Measurements from ENCODE around the gene KRT35.
A peak's percentile ranks its signal among the peaks of the same experiment; 100 is the strongest.
"Not testable (repeated sequence)": the region's sequence is repeated elsewhere in the genome, so short reads cannot be mapped to it uniquely, and the experiment has no call there.

The KRT35 gene

DNA sequence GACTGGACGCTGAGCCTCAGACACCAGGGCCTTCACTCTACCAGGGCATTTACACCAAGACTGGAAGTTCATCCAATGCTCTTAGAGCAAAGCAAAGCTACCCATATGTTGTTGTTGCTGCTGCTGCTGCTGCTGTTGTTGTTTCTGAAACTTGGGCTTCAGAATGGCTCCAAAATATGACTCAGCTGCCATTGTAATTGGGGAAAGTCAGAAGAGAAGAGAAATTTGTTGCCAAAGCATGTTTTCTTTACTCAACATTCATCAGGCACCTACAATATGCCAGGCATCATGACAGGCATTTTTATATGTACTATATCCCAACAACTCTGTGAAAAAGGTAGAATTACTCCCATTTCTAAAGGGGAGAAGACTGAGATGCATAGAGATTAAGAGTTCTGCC is 25.7 kb downstream of the KRT35 start:
- DNase-seq (ENCODE audit: low read depth in 2 of 2): no peak

DNA sequence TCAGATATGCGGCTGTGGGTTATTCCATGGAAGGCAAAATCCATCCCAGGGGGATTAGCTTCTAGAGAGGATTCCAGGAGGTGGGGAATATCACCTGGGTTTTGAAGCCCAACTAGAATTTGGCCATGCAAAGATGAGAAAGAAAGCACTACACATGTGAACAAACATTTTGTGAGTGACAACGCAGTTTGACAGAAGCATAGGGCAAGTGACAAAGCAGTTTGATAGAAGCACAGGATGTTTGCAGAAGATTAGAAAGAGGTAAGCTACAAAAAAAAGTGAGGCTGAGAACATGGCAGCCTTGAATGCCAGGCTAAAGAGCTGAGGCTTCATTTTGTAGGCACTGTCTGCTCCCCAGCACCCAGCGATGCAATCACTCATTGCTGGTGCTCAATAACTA is 27.9 kb downstream of the KRT35 start:
- no peak for DNase-seq (ENCODE audit: low read depth in 2 of 2)

DNA sequence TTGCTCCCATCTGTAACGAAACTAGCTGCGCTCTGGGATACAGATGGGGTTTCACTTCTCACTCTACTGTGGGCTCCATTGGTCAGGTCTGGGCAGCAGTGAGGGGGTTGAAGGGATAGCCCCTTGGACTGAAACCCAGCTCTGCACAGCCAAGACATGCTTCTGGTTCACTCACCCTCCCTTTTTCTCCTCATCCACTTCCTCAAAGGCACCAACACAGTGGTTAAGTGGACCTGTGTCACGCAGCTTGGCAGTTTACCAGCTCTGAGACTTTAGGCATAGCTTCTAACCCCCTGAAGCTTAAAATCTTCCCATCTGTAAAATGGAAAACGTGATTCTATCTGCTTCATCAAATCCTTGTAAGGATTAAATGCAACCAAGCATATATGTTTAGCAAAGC is 28.7 kb downstream of the KRT35 start:
- no peak for DNase-seq (ENCODE audit: low read depth in 2 of 2)

DNA sequence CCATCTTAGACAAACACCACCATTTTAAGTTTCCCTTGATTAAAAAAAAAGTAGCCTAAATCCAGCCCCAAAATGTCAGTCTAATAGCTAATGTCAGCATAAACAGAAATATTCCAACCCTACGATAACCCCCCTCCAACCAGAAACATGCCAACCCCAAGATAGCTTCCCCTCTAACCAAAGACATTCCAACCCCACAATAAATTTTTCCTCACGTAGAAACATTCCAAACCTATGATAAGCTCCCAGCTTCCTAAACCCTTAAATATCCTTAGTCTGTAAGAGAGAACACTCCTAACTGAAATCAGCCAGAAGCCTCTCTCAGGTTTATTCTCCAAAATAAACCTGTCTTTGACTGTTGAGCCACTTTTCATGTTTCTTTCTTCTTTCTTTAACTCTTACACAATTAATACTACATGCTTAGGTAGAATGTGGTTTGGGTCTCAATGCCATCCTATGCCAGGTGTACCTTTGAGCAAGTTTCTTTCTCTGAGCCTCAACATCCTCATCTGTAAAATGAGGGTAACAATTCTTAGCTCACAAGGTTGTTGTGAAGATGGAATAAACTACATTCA is 29.7 kb downstream of the KRT35 start:
- DNase-seq (ENCODE audit: low read depth in 2 of 2): peak; percentile 31 to 43

DNA sequence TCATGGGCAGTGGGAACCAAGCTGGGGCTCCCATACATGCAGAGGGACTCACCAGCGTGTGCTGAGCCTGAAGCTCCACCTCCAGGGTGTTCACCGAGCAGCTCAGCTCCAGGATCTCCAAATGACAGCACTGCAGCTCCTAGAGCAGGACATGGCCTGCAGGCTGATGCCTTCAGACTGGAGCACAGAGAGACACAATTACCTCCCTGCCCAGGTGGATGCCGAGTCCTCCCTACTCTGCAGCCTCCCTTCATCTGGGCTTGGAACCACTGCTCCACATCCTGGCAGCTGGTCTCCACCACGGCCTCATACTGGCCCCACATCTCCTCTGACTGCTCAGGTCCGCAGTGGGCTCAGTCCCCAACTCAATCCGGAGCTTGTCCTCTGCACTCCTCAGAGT is 31.9 kb downstream of the KRT35 start:
- DNase-seq (ENCODE audit: low read depth in 2 of 2): no peak

DNA sequence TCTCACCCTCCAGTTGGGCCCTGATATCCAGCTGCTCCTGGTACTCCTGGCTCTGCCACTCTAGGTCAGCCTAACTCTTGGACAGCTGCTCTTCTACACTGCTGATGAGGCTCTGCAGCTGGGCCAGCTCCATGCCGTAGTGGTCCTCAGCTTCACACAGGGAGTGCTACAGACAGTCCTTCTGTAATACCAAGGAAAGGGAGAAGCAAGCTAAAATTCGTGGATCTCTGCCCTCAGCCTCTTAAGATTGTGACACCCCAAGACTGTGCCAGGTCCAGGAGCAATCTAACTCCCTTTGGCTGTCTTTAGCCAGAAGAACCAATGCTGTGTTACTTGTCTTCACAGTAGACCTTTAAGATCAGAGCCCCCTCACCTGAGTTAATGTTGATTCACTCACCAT is 32.4 kb downstream of the KRT35 start:
- DNase-seq (ENCODE audit: low read depth in 2 of 2): no peak

DNA sequence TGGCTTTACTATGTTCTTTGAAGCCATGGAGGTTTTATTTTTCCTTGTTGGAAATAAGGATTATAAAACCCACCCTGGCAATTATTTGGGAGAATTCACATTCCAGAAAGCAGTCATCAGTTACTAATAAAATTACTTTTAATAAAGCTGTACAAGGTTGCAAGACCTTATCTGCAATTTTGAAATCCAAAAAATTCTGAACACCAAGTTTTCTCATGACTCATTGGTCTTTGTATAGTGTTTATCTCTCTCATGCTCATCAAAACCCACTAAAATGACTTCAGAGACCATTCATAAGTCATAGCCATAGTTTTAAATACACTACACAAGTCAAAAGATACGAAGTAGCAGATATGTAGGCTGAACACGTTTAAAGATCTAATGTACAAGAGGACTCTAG is 34.1 kb downstream of the KRT35 start:
- DNase-seq (ENCODE audit: low read depth in 2 of 2): peak; percentile 26 to 36

DNA sequence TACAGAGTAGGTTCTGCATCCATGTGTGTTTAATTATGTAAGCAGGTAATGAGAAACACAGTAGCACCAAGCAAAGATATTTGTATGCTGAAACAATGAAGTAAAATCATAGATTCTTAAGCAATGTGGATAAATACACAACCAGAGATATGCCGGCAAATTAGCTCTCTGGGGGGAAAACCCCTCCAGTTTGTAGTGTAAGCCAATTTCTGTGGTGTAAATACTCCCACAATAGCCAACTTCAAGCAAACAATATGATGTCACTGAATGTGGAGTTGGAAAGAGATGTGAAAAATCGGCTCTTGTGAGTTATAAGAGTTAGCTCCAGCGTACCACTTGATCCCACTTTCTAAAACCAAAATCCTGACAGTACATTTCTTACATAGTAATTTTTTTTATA is 36.3 kb downstream of the KRT35 start:
- DNase-seq (ENCODE audit: low read depth in 2 of 2): no peak

DNA sequence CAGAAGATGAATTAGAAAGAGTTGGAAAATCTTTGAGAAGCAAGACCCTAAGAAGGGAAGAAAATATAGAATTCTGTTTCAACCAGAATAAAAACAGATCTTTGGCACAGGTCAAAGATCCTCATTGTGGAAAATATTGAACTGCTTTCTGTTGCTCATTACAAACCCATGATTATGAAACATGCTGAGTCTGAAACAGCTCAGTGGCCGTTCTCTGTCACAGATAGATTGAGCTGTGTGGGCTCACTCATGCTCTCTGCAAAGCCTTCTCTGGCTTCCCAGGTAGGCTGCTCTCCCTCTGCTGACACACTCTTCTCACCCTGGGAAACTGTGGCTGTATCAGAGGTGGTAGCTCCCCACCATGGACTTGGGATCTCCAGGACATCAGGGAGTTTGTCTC is 36.8 kb downstream of the KRT35 start:
- DNase-seq (ENCODE audit: low read depth in 2 of 2): no peak

DNA sequence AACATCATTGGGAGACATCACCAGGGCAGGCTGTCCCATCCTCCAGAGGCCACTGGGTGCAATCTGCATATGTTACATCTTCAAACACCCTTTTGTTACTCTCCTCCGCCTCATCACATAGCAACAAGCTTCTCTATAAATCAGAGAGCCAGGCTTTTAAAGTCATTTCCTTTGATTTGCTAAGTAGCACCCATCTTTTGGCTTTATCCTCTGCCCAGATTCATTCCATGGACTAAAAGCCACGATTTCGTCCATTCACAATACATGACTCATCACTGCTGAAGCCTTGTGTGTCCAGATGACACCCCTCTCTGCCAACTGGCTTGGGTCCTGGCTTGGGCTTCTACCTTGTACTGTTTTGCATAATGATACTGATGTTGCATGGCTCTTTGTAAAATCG is 38.2 kb downstream of the KRT35 start:
- DNase-seq (ENCODE audit: low read depth in 2 of 2): no peak

DNA sequence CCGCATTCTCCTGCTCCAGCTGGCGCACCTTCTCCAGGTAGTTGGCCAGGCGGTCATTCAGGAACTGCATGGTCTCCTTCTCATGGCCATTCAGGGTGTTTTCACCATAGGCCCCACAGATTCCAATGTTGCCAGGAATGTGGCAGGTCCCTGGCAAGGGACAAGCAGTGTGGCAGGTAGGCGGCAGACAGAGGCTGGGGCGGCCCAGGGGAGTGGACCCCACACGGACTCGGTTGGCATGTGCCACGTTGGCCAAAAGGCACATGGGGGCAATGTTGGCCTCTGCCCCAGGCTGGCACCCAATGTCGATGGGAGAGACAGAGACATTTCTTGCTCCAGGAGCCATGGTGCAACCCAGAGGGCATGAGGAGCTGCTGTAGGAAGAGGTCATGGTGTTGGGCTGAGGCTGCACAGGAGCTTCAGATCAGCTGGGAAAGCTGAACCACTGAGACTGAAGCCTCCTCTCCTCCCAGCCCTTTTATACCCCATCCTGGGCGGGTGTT is 40.4 kb downstream of the KRT35 start, which contains the start of gene KRT38:
KRT38 (minus strand) TSS at position 453 of the 503 bp plus-strand sequence; CDS start at position 391, 62 bp downstream.
- no peak for DNase-seq (ENCODE audit: low read depth in 2 of 2)

DNA sequence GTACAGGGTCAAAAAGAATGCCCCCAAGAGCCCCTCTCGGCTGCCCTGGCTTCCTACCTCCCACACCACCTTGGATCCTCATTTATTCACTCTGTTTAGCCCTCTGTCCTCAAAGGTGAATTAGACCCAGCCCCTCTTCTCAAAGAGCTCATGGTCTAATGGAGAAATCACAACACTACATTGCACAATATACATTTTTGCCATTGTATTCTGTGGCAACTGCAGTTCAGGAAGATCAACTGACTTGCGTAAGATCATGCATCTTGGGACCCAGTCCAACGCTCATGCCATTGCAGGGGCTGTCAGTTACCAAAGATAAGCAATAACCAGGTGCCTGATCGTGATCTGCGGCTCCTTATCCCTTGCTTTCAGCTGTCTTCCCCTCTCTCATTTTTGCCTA is 41.6 kb downstream of the KRT35 start:
- DNase-seq (ENCODE audit: low read depth in 2 of 2): no peak

DNA sequence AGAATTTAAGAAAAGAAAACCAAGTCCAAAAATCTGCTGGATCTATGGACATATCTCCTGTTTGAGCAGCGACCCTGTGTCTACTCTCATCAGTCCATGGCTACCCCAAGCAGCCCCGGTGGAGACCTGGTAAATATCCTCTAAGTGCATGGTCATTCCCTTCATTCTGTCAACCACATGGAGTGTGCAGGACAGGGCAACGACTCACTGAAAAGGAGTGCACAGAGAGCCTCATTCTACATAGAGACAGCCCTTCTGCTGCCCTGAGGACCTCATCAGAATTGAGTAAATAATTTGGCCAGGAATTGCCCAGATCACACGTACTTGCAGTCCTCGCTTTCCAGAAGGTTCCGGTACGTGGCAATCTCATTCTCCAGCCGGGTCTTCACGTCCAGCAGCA is 43.2 kb downstream of the KRT35 start:
- DNase-seq (ENCODE audit: low read depth in 2 of 2): no peak

DNA sequence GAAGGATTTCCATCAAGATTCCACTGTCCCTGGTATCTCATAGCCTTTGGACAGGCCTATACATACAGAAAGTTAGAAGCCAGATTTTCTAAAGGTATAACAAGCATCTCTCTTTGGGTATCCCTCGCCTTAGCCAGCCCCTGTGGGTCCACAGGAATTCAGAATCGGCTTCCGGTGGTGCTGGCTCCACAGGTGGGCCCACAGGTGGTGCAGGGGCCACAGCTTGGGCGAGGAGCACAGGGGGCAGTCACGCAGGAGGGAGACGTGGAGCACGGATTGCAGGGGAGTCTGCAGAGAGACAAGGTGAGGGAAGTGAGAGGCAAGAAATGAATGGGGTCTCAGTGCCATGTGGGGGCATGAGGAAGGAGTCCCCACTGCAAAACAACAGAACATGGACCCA is 43.7 kb downstream of the KRT35 start:
- no peak for DNase-seq (ENCODE audit: low read depth in 2 of 2)

DNA sequence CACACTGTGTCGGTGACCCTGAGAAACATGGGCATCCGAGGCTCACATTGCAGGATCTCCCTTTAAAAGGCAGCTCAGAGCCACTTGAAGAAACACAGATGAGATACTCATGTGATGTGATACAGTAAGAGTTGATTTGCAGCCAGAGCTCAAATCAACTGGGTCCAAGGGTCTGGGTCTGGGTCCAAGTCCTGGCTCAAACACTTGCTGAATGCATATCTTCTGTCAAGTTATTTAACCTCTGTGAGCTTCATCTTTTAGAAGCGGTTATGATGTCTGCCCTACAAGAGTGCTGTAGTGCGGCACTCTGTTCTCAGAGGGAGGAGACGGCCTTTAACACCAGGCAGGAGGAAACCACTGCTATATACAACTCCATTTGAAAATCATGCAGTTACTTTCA is 46.5 kb downstream of the KRT35 start:
- DNase-seq (ENCODE audit: low read depth in 2 of 2): no peak

DNA sequence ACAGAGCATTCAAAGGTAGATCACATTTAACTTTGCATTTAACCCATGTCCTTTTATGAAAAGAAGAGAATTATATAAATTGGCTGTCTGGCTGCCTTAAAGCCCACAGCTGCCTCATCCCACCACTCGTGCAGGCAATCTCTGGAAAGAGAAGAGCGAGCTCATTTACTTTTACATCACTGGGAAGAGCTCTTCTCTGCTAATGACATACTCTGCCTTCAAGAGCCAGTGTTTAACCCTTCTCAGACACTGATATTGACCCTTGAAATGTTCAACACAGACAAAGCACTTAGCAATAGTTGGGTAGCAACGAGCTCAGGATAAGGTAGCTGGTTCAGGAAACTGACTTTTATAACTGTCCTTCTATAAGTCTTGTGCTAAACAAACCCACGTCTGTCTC is 46.9 kb downstream of the KRT35 start:
- DNase-seq (ENCODE audit: low read depth in 2 of 2): no peak

DNA sequence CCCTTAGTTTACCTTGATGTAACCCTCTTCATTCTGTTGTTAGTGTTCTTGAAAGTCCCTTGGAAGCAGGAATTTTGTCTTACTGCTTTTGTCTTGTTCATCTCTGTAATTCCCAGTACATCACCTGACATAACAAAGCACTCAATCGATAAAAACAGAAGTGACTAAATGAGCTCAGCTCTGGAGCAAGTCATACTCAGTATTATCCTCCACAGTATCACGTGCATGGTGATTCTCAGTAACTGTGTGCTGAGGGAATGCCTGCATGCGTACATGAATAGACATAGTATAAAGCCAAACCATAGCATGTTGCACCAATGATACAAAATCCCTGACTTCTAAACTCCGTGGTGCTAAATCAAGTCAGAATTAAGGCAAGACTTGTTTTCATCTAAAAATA is 47.4 kb downstream of the KRT35 start:
- no peak for DNase-seq (ENCODE audit: low read depth in 2 of 2)

DNA sequence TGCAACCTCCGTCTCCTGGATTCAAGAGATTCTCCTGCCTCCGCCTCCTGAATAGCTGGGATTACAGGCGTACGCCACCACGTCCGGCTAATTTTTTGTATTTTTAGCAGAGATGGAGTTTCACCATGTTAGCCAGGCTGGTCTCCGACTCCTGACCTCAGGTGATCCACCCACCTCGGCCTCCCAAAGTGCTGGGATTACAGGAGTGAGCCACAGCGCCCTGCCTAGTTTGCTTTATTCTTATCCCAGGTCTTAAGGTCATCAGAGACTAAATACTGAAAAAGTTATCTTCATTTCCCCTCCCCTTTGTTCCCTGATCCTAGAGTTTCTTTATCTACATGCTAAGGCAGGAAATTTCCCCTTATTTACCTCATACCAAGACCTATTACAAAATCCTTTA is 50.6 kb downstream of the KRT35 start:
- DNase-seq (ENCODE audit: low read depth in 2 of 2): not testable (repeated sequence)

DNA sequence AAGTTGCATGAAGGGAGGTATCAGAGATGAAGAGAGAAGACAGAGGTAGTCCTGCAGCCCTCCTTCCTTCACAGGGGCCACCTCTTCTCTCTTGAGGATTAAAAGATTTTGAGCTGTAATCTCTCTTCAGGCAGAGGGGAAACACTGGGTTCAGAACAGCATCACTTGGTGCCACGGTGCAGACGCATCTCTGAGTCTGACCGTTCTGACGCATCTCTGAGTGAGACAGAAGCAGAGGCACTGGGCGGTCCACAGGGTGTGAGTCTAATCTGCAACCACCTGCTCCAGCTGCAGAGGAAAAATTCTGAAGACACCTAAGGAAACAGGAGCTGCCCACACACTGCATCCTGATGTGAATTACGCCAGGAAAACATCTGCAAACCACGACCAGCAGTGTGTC is 51.3 kb downstream of the KRT35 start:
- DNase-seq (ENCODE audit: low read depth in 2 of 2): no peak

DNA sequence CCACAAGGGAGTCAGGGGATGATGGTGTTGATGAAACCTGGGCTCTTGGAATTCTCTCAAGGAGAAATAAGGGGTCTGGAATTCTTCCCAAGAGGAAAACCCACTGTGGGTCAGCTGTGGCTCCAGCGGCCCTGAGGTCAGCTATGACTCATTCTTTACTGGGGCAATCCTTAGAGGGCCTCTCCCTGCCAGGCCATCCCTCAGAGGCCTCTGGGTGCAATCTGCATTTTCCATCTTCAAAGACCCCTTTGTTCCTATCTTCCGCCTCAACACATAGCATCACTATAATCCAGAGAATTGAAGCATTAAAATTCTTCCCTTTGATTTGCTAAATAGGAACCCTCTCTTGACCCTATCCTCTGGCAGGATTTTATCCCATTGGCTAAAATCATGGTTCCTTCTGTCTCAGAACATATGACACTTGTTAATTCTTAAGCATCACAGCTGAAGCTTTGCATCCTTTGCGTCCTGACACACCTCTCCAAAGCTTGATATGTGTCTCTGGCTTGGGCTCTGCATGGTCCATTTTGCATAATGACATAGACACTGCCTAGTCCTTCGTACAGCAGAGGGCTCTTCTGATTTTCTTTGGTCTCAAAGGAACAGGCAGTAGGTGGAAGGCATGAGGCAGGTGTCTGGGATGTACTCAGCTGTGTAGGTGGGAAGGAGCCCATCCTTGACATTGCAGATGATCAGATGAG is 52.2 kb downstream of the KRT35 start:
- DNase-seq (ENCODE audit: low read depth in 2 of 2): no peak
